HepG2 (cell line): ENCODE data around the gene ITGA7. TPM values are rescaled to one million over a fixed set of nuclear protein-coding genes. Genes with fewer than 3 reads are reported as not detected.

Experiments used
- ATAC-seq: fragments of 200-7000 bp; cut with Tn5 transposase; 3 replicates; pipeline ENCODE4 v1.9.1; 2020; ENCODE audit warnings: mild to moderate bottlenecking, moderate library complexity
- BruUV-seq: library from RNA; stranded (reverse); fragments of 400-500 nt; replicated peaks from 2 replicates; lab custom pipeline; 2021; lab: Mats Ljungman, UMichigan
- CTCF ChIA-PET: fragments of 300-600 bp; formaldehyde crosslinking; extraction: SDS; loops from one replicate; lab custom pipeline; 2021; ENCODE audit warnings: low total read pairs, inconsistent platforms, low intra/inter-chr PET ratio; lab: Yijun Ruan, JAX
- POLR2A ChIA-PET: fragments of 350-600 bp; sonication (Branson Sonifier 250); formaldehyde crosslinking; loops from one replicate; lab custom pipeline; 2020; ENCODE audit warnings: antibody characterized with exemption, inconsistent platforms; lab: Yijun Ruan, JAX
- DNase-seq: peaks from one replicate; pipeline ENCODE4 v3.0.0-alpha.2; 2015; ENCODE audit warnings: low spot score
- FAIRE-seq: peaks from 3 replicates; lab custom pipeline; 2011; peaks lifted over from hg19 to GRCh38; lab: Jason Lieb, UNC
- H2AFZ ChIP-seq: one replicate; pipeline ENCODE4 v1.6.1; 2011; ENCODE audit warnings: low read length, inconsistent platforms
- H3K27ac ChIP-seq: fragments of 300-600 bp; 3 replicates; pipeline ENCODE4 v1.8.0; 2011; ENCODE audit warnings: mixed run types, mild to moderate bottlenecking, mixed read lengths, low read length, inconsistent platforms; ENCODE audit not compliant: insufficient read depth; ENCODE audit errors: extremely low read length
- H3K27me3 ChIP-seq, 2 experiments: fragments of 200-600 bp in 1 of 2; 2 replicates in 1 of 2; 3 replicates in 1 of 2; pipeline versions ENCODE4 v1.6.0 to v1.8.0; 2011; ENCODE audit warnings: low read length in 2 of 2, mild to moderate bottlenecking in 2 of 2, moderate library complexity in 2 of 2, inconsistent platforms in 1 of 2; ENCODE audit not compliant: insufficient read depth in 2 of 2, control insufficient read depth in 1 of 2
- H3K36me3 ChIP-seq, 2 experiments: fragments of 200-600 bp in 1 of 2; replicated peaks in 1 of 2; 2 replicates in 1 of 2; 3 replicates in 1 of 2; pipeline versions ENCODE4 v1.5.1 to v1.8.0; 2011; ENCODE audit warnings: low read length in 2 of 2, inconsistent platforms in 1 of 2; ENCODE audit not compliant: insufficient read depth in 2 of 2, control insufficient read depth in 1 of 2
- H3K4me1 ChIP-seq: 2 replicates; pipeline ENCODE4 v1.5.1; 2012; ENCODE audit warnings: low read length, inconsistent platforms; ENCODE audit not compliant: insufficient read depth
- H3K4me2 ChIP-seq: 2 replicates; pipeline ENCODE4 v1.6.0; 2011; ENCODE audit warnings: low read depth, low read length, inconsistent platforms
- H3K4me3 ChIP-seq, 3 experiments: fragments of 200-600 bp in 1 of 3; sonication (generic), shearing (Covaris generic) in 1 of 3; replicated peaks in 1 of 3; 2 replicates each; pipeline ENCODE4 v1.5.1; 2011 to 2016; ENCODE audit warnings: low read length in 3 of 3, inconsistent platforms in 2 of 3, low read depth in 2 of 3, mild to moderate bottlenecking in 2 of 3, control low read depth in 1 of 3, mixed read lengths in 1 of 3; ENCODE audit not compliant: insufficient read depth in 1 of 3
- H3K79me2 ChIP-seq: one replicate; pipeline ENCODE4 v1.6.1; 2011; ENCODE audit warnings: low read length, inconsistent platforms; ENCODE audit not compliant: insufficient read depth
- H3K9ac ChIP-seq: 2 replicates; pipeline ENCODE4 v1.6.0; 2011; ENCODE audit warnings: mild to moderate bottlenecking, low read depth, low read length, inconsistent platforms; ENCODE audit not compliant: insufficient read depth
- H3K9me3 ChIP-seq: 2 replicates; pipeline ENCODE4 v1.5.1; 2012; ENCODE audit warnings: mild to moderate bottlenecking, low read length
- H4K20me1 ChIP-seq: 2 replicates; pipeline ENCODE4 v1.6.0; 2011; ENCODE audit warnings: inconsistent platforms, mild to moderate bottlenecking, low read length, moderate library complexity; ENCODE audit not compliant: insufficient read depth
- AKAP8 ChIP-seq: sonication (generic); formaldehyde crosslinking; IDR thresholded peaks from 2 replicates; pipeline ENCODE4 v1.5.1; 2020; ENCODE audit warnings: mild to moderate bottlenecking, missing genetic modification reagents
- ARHGAP35 ChIP-seq: sonication (generic); formaldehyde crosslinking; IDR thresholded peaks from 2 replicates; pipeline ENCODE4 v1.9.0; 2022; ENCODE audit warnings: mild to moderate bottlenecking, inconsistent platforms, moderate library complexity, missing genetic modification reagents, borderline replicate concordance
- ATF7-NPFF ChIP-seq: sonication (generic); formaldehyde crosslinking; IDR thresholded peaks from 2 replicates; pipeline ENCODE4 v1.8.1; 2023; ENCODE audit warnings: mild to moderate bottlenecking, low read depth, missing genetic modification reagents, moderate library complexity
- BCL3 ChIP-seq: sonication (generic); formaldehyde crosslinking; IDR thresholded peaks from 2 replicates; pipeline ENCODE4 v1.5.1; 2020; ENCODE audit warnings: mild to moderate bottlenecking, missing genetic modification reagents, moderate library complexity
- DNMT3B ChIP-seq: conservative IDR thresholded peaks from 2 replicates; pipeline ENCODE4 v1.6.1; 2016; ENCODE audit warnings: missing biosample characterization, control low read depth
- E2F1 ChIP-seq: sonication (generic); formaldehyde crosslinking; IDR thresholded peaks from 2 replicates; pipeline ENCODE4 v1.5.0; 2020; ENCODE audit warnings: missing genetic modification reagents
- FOXA3 ChIP-seq: IDR thresholded peaks from 2 replicates; pipeline ENCODE4 v1.6.1; 2016; ENCODE audit warnings: missing genetic modification reagents, missing compliant biosample characterization
- JUN ChIP-seq: sonication (generic); formaldehyde crosslinking; IDR thresholded peaks from 2 replicates; pipeline ENCODE4 v1.4.0; 2020; ENCODE audit warnings: mild to moderate bottlenecking, missing genetic modification reagents
- PBX3 ChIP-seq: sonication (generic); formaldehyde crosslinking; IDR thresholded peaks from 2 replicates; pipeline ENCODE4 v1.8.1; 2023; ENCODE audit warnings: missing genetic modification reagents, inconsistent platforms, borderline replicate concordance
- SALL1 ChIP-seq: sonication (generic); formaldehyde crosslinking; IDR thresholded peaks from 2 replicates; pipeline ENCODE4 v1.8.0; 2022; ENCODE audit warnings: mild to moderate bottlenecking, missing genetic modification reagents
- ZC3H13 ChIP-seq: sonication (generic); formaldehyde crosslinking; IDR thresholded peaks from 2 replicates; pipeline ENCODE4 v1.8.1; 2023; ENCODE audit warnings: mild to moderate bottlenecking, missing genetic modification reagents, moderate library complexity
- ZNF20 ChIP-seq: sonication (generic); formaldehyde crosslinking; IDR thresholded peaks from 2 replicates; pipeline ENCODE4 v1.4.0; 2020; ENCODE audit warnings: mild to moderate bottlenecking, moderate library complexity, missing genetic modification reagents
- ZNF225 ChIP-seq: sonication (generic); formaldehyde crosslinking; IDR thresholded peaks from 2 replicates; pipeline ENCODE4 v1.4.0; 2020; ENCODE audit warnings: mild to moderate bottlenecking, missing genetic modification reagents
- ZNF280D ChIP-seq: sonication (generic); formaldehyde crosslinking; IDR thresholded peaks from 2 replicates; pipeline ENCODE4 v1.5.1; 2020; ENCODE audit warnings: mild to moderate bottlenecking, missing genetic modification reagents
- ZNF468 ChIP-seq: sonication (generic); formaldehyde crosslinking; IDR thresholded peaks from 2 replicates; pipeline ENCODE4 v1.8.0; 2022; ENCODE audit warnings: mild to moderate bottlenecking, moderate library complexity, missing genetic modification reagents
- ZNF577 ChIP-seq: sonication (generic); formaldehyde crosslinking; IDR thresholded peaks from 2 replicates; pipeline ENCODE4 v1.4.0; 2020; ENCODE audit warnings: mild to moderate bottlenecking, low read depth, missing genetic modification reagents, borderline replicate concordance
- WGBS: methylation state at CpG from one replicate; pipeline ENCODE4 v1.1.6; 2017; ENCODE audit warnings: low lambda C conversion rate; 5-methylcytosine and 5-hydroxymethylcytosine counted together
- in situ Hi-C: cut with HindIII; loops from 2 replicates; pipeline ENCODE4 v1.10.0; 2017; ENCODE audit warnings: low pct_unique_long_range_greater_than_20kb; ENCODE audit not compliant: extremely low pct_ligation_motif_present
- intact Hi-C: fragments of 100-400 bp; cut with micrococcal nuclease; formaldehyde crosslinking; loops from one replicate; pipeline ENCODE4 v1.10.0; 2022; ENCODE audit not compliant: unreplicated experiment
- polyA plus RNA-seq, 8 experiments: library from polyadenylated mRNA; depleted of rRNA in 3 of 8; stranded (reverse) in 7 of 8; unstranded in 1 of 8; fragments of >200 nt; fragmentation: Illumina TruSeq in 4 of 8; extraction: Trizol in 4 of 8; gene quantifications; 2 replicates each; pipeline versions ENCODE4 v1.2.1 to v1.2.3, GENCODE V29; 2011 to 2016; ENCODE audit warnings: low read depth in 4 of 8, missing spikeins in 1 of 8, mixed read lengths in 1 of 8; ENCODE audit not compliant: insufficient read depth in 1 of 8
- total RNA-seq, 5 experiments: library from RNA; depleted of rRNA; stranded (reverse); fragments of >200 nt; fragmentation: Illumina TruSeq; extraction: Trizol; gene quantifications; 2 replicates each; pipeline ENCODE4 v1.2.3, GENCODE V29; 2016; ENCODE audit warnings: low read depth in 1 of 5

ITGA7 gene
- total and polyA plus RNA-seq, 2 of the 13 experiments (the other 11 are each of a cell fraction or from before 2014, with no cell fraction given): 0.65 to 0.75 TPM

GRCh38 chr12:55694651-55695050 is 13.1 kb downstream of the ITGA7 start:
- Histone ChIP-seq H3K4me3 (no peak overlapping the region), H3K4me1 (peaks cover 34% of the 10 kb centered on the region), H3K9me3 (no peaks in the 10 kb centered on the region), H3K79me2 (no peaks in the 10 kb centered on the region), H2AFZ (no peak overlapping the region), H3K27ac (no peak overlapping the region), H3K36me3 (no peaks in the 10 kb centered on the region), H3K27me3 (peaks cover 0 to 2% of the 10 kb centered on the region in 2 experiments; a peak in 2 of 5 replicates), H3K4me2 (no peak overlapping the region), H4K20me1 (no peaks in the 10 kb centered on the region), H3K9ac (no peak overlapping the region)
- intact Hi-C loops: no loop called here
- DNase-seq (no peak), FAIRE-seq (no peak), ATAC-seq (no peak)
- ChIA-PET CTCF (no interaction called here), POLR2A (no interaction called here)
- whole genome bisulfite sequencing: 43% methylated on average over 1 of the region's 4 CpGs
- TF ChIP-seq JUN (CRISPR knock-in tag): no peak
- TF ChIP-seq SALL1 (CRISPR knock-in tag): no peak
- no peak for TF ChIP-seq FOXA3 (CRISPR knock-in tag)
- TF ChIP-seq E2F1 (CRISPR knock-in tag): no peak
- TF ChIP-seq DNMT3B (CRISPR knock-in tag): no peak
- no peak for TF ChIP-seq ZC3H13 (CRISPR knock-in tag)
- TF ChIP-seq ZNF577 (CRISPR knock-in tag): no peak
- TF ChIP-seq ZNF225: no peak
- no peak for TF ChIP-seq AKAP8 (CRISPR knock-in tag)
- no peak for TF ChIP-seq ZNF468 (CRISPR knock-in tag)
- TF ChIP-seq ZNF20 (CRISPR knock-in tag): no peak
- TF ChIP-seq ARHGAP35 (CRISPR knock-in tag): no peak
- no peak for TF ChIP-seq PBX3 (CRISPR knock-in tag)
- no peak for TF ChIP-seq ZNF280D (CRISPR knock-in tag)
- no peak for TF ChIP-seq BCL3 (CRISPR knock-in tag)
- TF ChIP-seq ATF7-NPFF (CRISPR knock-in tag): no peak
- in situ Hi-C loops: no loop called here
- no TSS peak for BruUV-seq
